Testis (tissue), 3 donors: ENCODE measurements around the gene FRMD8. TPM values are rescaled to one million over a fixed set of nuclear protein-coding genes. Genes with fewer than 3 reads are reported as not detected.

Experiments
- DNase-seq: peaks from one replicate; pipeline ENCODE4 v3.0.0-alpha.2; 2019
- H3K27ac ChIP-seq, 2 donors: fragments of 200-600 bp; sonication (generic); one replicate each; pipeline ENCODE4 v1.5.1; 2019
- H3K27me3 ChIP-seq: fragments of 200-600 bp; sonication (generic); one replicate; pipeline ENCODE4 v1.5.1; 2019
- H3K36me3 ChIP-seq: fragments of 200-600 bp; sonication (generic); one replicate; pipeline ENCODE4 v1.5.1; 2017; ENCODE audit warnings: low read depth; ENCODE audit errors: missing control alignments
- H3K4me1 ChIP-seq: fragments of 200-600 bp; sonication (generic); one replicate; pipeline ENCODE4 v1.5.1; 2019
- H3K4me3 ChIP-seq, 2 donors: fragments of 200-600 bp; sonication (generic); one replicate each; pipeline ENCODE4 v1.5.1; 2017 to 2019
- H3K9me3 ChIP-seq: fragments of 200-600 bp; sonication (generic); one replicate; pipeline ENCODE4 v1.5.1; 2017
- CTCF ChIP-seq, 3 experiments: fragments of 450-650 bp in 2 of 3; fragments of 200-600 bp in 1 of 3; sonication (generic) in 1 of 3; IDR thresholded peaks; one replicate each; pipeline ENCODE4 v1.5.1; 2016 to 2019; ENCODE audit warnings: antibody characterized with exemption in 3 of 3, mild to moderate bottlenecking in 2 of 3, moderate library complexity in 1 of 3
- POLR2A ChIP-seq: fragments of 450-650 bp; IDR thresholded peaks from one replicate; pipeline ENCODE4 v1.6.1; 2017; ENCODE audit warnings: antibody characterized with exemption, mild to moderate bottlenecking, moderate library complexity
- WGBS, 2 donors: methylation state at CpG; one replicate each; pipeline ENCODE4 v1.1.5; 2018; 5-methylcytosine and 5-hydroxymethylcytosine counted together
- intact Hi-C: fragments of 100-400 bp; cut with DNase I; formaldehyde crosslinking; loops from one replicate; pipeline ENCODE4 v1.15.1; 2023; ENCODE audit warnings: low total_unique reads
- polyA plus RNA-seq: library from polyadenylated mRNA; stranded (reverse); fragments of 350-450 nt; fragmentation: Illumina TruSeq; extraction: RNeasy Lipid Tissue Mini Kit (QIAGEN cat#74804); gene quantifications from one replicate; pipeline ENCODE4 v1.2.3, GENCODE V29; 2014; ENCODE audit warnings: low read depth, low replicate concordance; ENCODE audit not compliant: insufficient read depth
- total RNA-seq, 2 donors: library from RNA; depleted of rRNA; stranded (reverse); fragments of >200 nt; gene quantifications; one replicate each; pipeline ENCODE4 v1.2.3, GENCODE V29; 2016

The FRMD8 gene
- total and polyA plus RNA-seq, 3 donors from 2014 or later, result 31.4 to 118 (median 92.5) TPM

- intact Hi-C loops, result no loop called here
- Histone ChIP-seq H3K36me3 (no peaks in the 10 kb centered on the region), H3K27ac (no peak overlapping the region), H3K27me3 (no peaks in the 10 kb centered on the region), H3K4me1 (peaks cover 31% of the 10 kb centered on the region), H3K9me3 (no peaks in the 10 kb centered on the region), H3K4me3 (no peak overlapping the region)
- WGBS, 2 donors, result 40 to 54% methylated on average over 6 of the region's 6 CpGs
- DNase-seq, result peak; percentile 14
- TF ChIP-seq CTCF (IDR thresholded peaks at IDR 0.05) (no peak), POLR2A (no peak)
Measured at GRCh38 chr11:65434057-65434666, 47.7 kb downstream of the FRMD8 start.

- DNase-seq, result peak; percentile 13
- no peaks in the 10 kb centered on the region for H3K36me3 ChIP-seq
- 80 to 84% methylated on average over 5 of the region's 5 CpGs for WGBS, 2 donors
Measured at GRCh38 chr11:65434667-65435410, 48.4 kb downstream of the FRMD8 start.

GRCh38 chr11:65435411-65435931 is 49.0 kb downstream of the FRMD8 start:
- Histone ChIP-seq H3K27me3 (no peaks in the 10 kb centered on the region), H3K4me1 (peaks cover 20% of the 10 kb centered on the region), H3K27ac (peak overlapping the region in 1 of 2 donors; percentile 27), H3K9me3 (no peaks in the 10 kb centered on the region), H3K4me3 (no peak overlapping the region), H3K36me3 (no peaks in the 10 kb centered on the region)
- TF ChIP-seq CTCF (IDR thresholded peaks at IDR 0.05) (no peak), POLR2A (no peak)
- 70 to 90% methylated on average over 9 of the region's 9 CpGs for WGBS, 2 donors
- intact Hi-C loops, result no loop called here
- DNase-seq, result peak; percentile 18

More at GRCh38 chr11:65434667-65435410, 48.4 kb downstream of the FRMD8 start:
- Histone ChIP-seq H3K27me3 (no peaks in the 10 kb centered on the region), H3K9me3 (no peaks in the 10 kb centered on the region), H3K4me3 (no peak overlapping the region), H3K27ac (peak overlapping the region in 1 of 2 donors; percentile 27), H3K4me1 (peaks cover 24% of the 10 kb centered on the region)
- no peak for TF ChIP-seq CTCF (IDR thresholded peaks at IDR 0.05)
- no peak for TF ChIP-seq POLR2A
- intact Hi-C loops, result no loop called here

- H3K36me3 ChIP-seq, result no peaks in the 10 kb centered on the region
- peak; percentile 26 for DNase-seq
- peaks cover 20% of the 10 kb centered on the region for H3K4me1 ChIP-seq
- TF ChIP-seq CTCF (IDR thresholded peaks at IDR 0.05) (no peak), POLR2A (no peak)
- H3K27me3 ChIP-seq, result no peaks in the 10 kb centered on the region
- no peak overlapping the region for H3K27ac ChIP-seq
- intact Hi-C loops, result no loop called here
- H3K4me3 ChIP-seq, result no peak overlapping the region
- 83 to 86% methylated on average over 8 of the region's 8 CpGs for WGBS, 2 donors
- H3K9me3 ChIP-seq, result no peaks in the 10 kb centered on the region
Measured at GRCh38 chr11:65435981-65436411, 49.6 kb downstream of the FRMD8 start.
